HG03521 (cell line): ENCODE results near the gene TMEM217.
A peak's percentile ranks its signal among the peaks of the same experiment; 100 is the strongest.
"Not testable (repeated sequence)": the region's sequence is repeated elsewhere in the genome, so short reads cannot be mapped to it uniquely, and the experiment has no call there.

Source experiments
- ATAC-seq: cut with Tn5 transposase; IDR thresholded peaks from one replicate; pipeline ENCODE4 v1.9.1; 2021; ENCODE audit warnings: mild to moderate bottlenecking, moderate library complexity; ENCODE audit not compliant: unreplicated experiment

The TMEM217 gene

DNA sequence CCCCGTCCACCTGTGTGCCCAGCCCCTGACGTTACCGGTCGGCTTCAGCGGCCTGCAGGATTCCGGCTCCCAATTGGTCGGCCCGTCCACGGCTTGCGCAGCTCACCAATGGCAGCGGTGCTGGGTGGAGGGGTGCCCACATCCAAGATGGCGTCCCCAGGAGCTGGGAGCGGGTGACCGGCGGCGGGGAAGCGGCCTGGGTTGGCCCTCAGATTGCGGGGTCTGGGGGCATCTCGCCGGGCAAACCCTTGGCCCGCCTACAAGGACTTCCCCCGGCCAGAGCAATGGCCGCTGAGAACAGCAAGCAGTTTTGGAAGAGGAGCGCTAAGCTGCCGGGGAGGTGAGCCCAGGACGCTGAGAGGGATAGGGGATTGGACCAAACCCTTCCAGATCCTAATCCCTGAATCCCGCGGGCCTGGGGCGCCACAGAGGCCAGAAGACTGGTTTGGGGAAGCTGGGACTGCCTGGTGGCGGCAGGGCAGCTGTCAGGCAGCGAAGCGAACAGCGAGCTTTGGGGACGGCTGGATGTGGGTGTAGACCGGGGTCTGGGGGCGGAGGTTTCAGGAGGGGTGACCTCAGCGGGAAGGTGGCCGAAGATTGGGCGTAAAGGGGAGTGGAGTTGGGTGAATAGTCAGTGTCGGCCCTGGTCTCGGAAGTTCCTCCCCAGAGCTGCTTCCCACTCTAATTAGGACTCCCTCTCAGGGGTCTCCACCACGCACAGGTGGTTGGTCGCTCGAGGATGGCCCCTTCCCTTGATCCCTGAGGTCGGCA lies at the start of gene TMEM217, which contains the start of gene TBC1D22B:
TSS of gene TMEM217 (minus strand) at position 511 of the 771 bp plus-strand sequence. CDS start 39,114 bp downstream, outside the sequence.
TSS of gene TBC1D22B (plus strand) at position 139 of the 771 bp plus-strand sequence. CDS start at position 285, 146 bp downstream.
- peak; percentile 97 for ATAC-seq

DNA sequence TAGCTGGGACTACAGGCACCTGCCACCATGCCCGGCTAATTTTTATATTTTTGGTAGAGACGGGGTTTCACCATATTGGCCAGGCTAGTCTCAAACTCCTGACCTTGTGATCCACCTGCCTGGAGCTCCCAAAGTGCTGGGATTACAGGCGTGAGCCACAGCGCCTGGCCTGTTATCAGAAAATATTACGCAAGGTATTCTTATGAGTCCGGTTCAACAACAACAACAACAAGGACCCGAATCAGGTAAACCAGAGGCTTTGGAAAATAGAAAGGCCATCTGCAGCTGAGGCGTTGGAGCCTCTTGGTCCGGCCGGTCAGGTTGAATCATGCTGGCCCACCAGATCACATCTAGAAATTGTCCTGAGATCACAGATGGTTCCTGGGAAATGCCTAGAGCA lies 49.5 kb upstream of the TMEM217 start:
- ATAC-seq = not testable (repeated sequence)

DNA sequence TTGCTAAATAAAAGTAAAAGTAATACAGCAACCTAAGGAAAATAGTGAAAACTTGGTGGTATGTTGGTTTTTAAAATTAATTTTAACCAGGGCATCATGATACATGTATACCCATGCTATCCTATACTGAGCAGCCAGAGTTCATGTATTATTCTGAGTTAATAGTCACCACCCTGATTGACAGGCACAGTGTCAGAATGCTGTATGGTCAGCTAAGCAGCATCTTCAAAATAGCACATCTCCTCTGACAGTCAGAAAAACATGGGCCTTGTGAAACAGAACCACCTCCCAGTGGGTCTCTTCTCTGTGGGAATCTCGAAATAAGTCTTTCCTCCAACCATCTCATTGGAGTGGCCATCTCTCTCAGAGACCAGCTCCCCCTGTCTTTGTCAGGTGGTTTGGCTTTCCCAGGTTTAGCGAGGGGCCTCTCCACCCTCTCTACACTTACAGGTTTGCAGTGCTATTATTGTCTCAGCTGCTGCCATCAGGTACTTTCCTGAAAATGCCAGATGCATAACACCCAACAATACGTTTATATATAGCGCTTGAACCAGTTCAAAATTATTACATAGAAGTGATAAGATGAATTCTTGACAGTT lies 48.8 kb upstream of the TMEM217 start:
- ATAC-seq = no peak

DNA sequence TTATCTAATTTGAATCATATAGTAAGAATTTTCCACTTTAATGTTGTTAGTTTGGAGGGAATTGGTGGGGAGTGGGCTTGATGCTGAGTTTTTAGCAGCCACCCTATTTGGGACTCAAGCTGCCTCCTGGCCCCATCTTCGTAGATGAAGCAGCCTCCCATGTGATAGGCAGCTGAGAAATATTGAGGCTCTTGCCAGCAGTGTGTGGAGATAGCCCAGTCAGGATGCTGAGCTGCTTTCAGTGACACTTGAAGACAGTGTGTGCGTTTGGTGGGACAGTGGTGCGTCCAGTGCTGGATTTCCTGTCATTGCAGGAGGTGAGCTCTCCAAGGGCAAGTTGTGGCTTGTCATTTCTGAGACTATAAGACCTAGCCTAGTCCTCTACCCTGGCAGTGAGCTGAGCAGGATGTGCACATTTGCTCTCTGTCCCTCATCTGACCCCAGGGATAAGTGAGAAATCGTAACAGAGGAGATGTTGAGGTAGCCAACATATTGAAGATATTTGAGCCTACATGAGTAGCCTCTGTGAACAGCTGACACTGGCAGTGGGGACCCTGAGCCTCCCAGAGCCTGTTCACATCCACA lies 48.0 kb upstream of the TMEM217 start:
- ATAC-seq = no peak

DNA sequence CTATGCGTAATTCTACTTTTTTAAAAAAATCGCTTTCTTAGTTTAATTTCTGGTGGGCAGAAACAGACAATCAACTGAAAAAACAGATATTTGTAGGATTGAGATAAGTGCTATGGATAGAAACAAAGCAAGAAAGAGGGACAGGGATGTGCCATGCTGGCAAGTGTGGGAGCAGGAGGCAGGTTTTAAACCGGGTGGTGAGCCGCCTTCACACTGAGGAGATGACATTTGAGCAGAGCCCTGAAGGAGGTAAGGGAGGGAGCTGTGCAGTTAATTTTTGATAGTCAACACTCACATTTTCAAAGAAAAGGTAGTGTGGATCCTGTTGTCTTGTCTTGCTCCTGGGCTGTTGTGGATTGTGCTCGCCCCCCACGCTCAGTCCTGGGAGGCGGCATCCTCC lies 46.8 kb upstream of the TMEM217 start:
- ATAC-seq = no peak

DNA sequence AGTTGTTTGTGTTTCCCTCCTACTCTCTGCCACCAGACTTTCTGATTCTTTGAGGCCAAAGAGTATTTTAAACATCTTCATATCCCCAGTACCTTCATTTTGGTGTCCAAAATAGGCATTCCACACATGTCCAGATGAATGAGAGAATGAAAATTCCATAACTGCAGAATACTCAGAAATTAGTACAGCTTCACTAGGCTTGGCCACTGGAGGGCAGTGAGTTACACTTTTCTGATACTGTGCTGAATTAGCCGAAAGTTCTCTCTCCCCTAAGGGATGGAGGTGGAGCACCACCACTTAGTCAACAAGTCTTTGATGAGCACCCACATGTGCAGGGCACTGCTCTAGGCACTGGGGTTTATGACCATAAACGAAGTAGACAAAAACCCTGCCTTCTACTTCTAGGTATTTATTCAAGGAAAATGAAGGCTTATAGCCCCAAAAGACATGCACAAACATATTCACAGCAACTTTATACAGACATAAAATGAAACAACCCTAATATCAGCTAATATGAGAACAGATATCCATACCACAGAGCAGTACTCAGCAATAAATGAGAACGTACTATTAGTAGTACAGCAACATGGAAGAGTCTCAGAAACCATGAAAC lies 46.1 kb upstream of the TMEM217 start:
- no peak for ATAC-seq

DNA sequence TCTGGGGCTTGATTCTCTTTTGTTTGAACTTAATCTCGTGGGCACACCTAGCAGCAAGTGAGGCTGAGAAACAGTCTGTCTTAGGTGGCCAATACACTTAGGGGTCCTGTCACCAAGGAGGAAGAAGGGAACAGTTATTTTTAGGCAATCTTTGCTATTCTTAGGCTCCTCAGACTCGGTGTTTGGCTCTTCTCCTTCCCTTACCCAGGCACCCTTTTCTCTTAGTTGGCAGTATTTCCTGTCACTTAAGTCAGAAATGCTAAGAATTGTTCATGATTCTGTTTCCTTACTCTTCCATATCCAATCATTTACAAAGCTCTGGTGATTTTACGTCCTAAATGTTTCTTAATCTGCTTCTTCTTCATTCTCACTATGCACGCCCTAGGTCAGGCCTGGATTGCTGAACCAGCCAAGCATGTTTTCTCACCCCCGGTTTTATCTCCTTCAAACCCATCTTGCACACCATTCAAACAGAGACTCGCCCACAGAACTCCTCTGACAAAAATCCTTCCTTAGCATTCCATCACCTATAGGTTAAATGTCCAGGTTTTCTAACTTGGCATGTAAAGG lies 45.2 kb upstream of the TMEM217 start:
- ATAC-seq = no peak

DNA sequence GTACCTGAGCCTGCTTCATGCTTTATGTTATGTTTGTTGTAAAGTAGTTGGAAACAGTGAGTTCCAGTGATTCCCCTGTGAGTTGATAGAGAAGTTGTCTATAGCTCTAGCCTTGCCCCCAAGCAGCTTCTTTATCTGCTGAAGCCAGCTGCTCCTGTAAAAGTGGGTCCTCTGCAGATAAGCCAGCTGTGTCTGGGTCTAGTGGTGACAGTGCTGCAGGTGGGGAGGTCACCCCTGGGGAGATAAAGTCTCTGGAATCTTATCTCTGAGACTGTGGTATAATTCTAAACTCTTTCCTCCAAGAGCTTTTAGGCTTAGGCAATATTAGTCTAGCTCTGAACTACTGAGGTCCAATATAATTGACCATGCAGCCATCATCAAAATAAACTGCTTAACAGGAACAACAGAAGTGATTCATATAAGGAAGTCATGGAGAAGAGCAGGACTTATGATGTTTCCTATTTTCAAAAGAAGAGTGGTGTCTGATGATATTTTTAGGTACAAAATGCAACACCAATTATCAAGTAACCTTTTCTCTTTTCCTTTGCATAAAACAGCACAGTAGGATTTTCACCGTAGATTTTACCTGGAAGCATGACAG lies 44.2 kb upstream of the TMEM217 start:
- no peak for ATAC-seq

DNA sequence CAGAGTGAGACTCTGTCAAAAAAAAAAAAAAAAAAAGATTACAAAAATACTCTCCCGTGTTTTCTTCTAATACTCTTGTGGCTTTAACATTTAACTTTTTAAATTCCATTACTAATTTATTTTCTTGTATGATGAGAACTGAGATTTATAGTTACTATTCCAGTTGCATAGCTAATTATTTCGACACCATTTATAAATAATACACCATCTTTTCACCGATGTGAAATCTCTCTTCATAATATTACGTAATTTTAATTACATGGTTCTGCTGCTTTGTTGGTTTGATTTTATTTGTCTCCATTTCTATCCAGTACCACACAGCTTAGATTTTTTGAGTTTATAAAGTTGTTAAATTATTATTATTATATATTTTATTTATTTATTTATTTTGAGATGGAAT lies 42.0 kb upstream of the TMEM217 start:
- no peak for ATAC-seq

DNA sequence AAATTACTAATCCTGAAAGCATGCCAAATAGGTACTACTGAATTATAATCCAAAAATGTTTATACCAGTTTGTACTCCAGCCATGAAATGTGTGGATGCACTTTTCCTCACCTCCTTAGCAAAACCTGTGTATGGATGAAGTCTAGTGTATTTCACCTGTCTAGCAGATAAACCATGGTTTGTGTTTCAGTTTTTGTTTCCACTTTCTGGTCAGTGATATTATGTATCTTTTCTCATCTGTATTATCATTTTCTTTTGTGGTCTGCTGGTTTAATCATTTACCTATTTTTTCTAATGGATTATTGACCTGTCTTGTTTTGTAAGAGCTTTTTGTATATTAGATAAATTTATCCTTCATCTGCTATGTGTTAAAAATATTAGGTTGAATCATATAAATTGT lies 41.0 kb upstream of the TMEM217 start:
- ATAC-seq = no peak

DNA sequence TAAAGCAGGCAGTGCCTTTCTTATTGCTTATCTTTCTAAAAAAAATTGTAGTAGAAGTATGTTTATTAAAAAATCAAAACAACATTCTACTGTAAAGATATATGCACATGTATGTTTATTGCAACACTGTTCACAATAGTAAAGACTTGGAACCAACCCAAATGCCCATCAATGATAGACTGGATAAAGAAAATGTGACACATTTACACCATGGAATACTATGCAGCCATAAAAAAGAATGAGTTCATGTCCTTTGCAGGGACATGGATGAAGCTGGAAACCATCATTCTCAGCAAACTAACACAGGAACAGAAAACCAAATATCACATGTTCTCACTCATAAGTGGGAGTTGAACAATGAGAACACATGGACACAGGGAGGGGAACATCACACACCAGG lies 39.7 kb upstream of the TMEM217 start:
- not testable (repeated sequence) for ATAC-seq

DNA sequence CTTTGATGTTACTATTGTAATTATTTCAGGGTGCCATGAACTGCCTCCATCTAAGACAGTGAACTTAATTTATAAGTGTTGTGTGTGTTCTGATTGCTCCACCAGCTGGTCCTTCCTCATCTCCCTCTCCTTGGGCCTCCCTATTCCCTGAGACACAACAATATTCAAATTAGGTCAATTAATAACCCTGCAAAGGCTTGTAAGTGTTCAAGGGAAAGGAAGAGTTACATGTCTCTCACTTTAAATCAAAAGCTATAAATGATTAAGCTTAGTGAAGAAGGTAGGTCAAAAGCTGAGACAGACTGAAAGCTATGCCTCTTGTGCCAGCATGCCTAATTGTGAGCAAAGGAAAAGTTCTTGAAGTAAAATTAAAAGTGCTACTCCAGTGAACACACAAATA lies 35.5 kb upstream of the TMEM217 start:
- no peak for ATAC-seq

DNA sequence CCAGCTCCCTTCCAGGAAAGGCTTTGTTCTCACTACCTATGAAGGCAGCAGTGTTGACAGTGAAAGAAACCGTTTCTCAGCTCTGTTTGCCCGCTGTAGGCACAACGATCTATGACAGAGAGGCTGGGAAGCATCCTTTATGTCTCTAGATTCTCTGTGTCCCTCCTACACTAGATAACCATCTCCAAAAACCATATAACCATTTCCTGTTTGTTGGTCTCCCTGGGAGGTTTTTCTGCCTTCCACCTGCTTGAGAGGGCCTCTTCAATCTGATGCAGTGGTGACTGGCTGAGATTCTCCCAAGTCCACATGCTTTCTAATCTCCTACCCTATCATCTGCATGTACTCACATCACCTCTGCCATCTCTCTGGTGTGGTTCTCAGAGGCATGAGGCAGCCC lies 32.0 kb upstream of the TMEM217 start:
- no peak for ATAC-seq

DNA sequence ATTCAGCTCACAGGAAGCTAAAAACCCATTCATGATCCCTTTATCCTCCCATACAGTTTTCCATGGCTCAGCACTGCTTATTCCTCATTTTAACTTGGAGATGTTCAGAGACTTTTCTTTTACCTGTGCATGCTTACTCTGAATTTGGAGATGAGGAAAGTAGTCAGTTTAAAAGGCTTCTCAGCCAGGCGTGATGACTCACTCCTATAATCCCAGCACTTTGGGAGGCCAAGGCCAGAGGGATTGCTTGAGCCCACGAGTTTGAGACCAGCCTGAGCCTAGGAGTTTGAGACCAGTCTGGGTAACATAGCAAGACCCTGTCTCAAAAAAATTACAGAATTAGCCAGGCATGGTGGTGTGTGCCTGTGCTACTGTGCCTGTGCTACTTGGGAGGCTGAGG lies 30.3 kb upstream of the TMEM217 start:
- no peak for ATAC-seq

DNA sequence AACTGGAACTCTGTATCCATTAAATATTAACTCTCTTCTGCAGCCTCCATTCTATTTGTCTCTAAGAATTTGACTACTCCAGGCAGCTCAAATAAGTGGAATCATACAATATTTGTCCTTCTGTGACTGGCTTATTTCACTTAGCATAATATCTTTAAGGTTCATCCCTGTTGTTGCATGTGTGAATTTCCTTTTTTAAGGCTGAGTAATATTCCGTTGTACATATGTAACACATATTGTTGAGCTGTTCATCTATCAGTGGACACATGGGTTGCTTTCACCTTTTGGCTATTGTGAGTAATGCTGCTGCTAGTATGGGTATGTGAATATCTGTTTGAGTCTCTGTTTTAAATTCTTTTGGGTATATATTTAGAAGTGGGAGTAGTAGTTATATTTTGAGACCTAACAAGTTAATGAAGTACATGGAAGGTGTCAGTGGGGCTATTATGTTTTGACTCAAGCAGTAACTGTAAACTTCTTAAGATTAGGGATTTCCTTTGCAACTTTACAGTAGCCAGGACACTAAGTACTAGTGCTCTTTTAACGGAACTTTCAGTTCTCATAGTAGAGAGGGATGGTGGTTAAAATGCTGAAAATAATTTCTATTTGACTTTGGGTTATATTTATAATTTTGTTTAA lies 29.7 kb upstream of the TMEM217 start:
- no peak for ATAC-seq

DNA sequence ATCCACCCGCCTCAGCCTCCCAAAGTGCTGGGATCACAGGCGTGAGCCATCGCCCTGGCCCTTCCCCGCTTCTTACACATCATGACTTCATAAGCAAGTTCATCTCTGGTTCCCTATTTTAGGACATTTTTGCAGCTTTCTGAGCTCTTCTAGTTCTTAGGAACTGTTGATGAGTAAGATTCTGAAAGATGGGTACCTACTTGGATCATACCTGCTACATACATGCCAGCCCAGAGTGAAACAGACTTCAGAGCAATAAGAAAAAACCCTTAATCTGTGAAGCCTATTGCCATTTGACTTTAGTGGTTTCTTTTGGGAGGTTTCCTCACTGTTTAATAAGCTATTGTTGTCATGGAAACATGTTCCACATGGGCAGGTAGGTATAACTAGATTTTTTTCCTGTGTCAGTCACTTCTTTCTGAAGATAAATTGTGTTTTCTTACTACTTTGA lies 27.9 kb upstream of the TMEM217 start:
- no peak for ATAC-seq

DNA sequence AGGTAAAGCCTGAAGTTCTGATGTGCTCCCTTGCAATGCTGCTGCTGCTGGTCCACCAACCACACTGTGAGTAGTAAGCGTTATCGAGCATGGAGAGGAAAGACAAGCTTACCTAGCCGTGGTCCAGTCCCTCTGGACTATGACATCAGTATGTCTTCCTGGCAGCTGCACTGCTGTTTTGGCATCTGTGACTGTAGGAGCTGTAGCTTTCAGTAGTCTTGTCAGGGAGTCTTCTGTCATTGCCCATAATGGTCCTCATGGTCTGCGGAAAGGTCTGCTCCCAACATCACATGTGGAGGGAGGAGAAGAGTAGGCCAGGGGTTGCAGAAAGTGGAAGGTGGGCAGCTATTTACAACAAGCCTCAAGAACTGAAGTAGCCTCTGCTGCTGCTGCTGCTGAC lies 26.8 kb upstream of the TMEM217 start:
- no peak for ATAC-seq

DNA sequence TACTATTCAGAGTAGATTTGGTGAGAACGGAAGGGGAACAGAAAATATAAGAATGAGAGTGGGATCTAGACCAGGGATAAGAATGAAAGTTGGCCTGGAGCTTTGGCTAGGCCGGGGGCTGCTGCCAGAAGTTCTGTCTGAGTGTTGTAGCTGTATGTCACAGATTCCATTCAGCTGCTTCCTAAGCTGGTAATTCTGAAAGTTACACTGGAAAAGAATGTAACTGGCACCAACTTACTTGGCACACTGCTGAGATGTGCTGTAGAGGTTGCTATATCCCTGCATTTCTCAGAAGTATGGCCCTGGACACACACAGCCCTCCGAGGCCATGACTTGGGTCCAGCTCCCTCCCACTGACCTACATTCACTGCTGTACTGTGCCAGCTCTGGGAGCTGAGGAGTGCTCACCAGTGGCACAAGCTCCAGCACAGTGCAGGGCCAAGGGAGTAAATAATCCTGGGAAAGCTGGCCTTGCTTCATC lies 25.8 kb upstream of the TMEM217 start:
- ATAC-seq = no peak

DNA sequence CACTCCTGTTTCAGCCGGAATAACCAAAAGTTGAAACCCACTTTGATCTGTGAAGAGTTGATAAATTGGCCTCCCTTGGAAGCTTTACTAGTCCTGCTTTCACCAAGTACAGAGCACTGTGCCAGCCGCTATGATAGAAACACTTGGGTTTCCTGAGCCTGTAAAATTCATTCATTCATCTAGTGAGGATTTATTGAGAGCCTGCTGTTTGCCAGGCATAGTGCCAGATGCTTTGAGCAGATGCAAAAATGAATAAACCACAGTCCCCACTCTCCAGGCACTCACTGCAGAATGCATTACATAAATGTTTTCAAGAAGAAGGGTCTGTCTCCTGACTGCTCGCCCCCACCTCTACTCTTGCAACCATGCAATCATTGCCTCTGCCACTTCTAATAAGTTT lies 25.3 kb upstream of the TMEM217 start:
- no peak for ATAC-seq

DNA sequence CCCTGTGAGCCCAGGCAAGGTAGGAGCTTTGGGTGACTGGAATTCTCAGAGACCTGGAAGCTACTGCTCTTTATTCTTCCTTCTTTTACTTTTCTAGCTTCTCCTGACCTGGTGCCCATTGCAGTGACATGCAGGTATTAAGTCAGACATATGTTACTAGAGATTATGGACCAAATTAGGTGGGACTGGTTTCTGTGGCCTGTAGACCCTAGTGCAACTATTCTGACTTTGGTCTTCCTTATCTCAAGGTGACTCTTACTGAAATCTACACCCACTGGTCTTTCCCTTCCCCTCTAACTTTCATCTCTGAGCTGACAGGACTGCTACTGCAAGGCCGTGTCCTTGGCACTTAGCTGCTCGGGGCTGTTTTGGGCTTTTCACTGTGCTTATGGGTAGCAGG lies 24.4 kb upstream of the TMEM217 start:
- no peak for ATAC-seq
